Loucy (cell line): Measurements from ENCODE around the gene AMFR.

ENCODE experiments used
- H2AFZ ChIP-seq: fragments of 200-600 bp; sonication (generic); 2 replicates; pipeline ENCODE4 v1.6.0; 2016; ENCODE audit warnings: antibody characterized with exemption, mild to moderate bottlenecking, low read length, moderate library complexity
- H3F3A ChIP-seq: fragments of 200-600 bp; 2 replicates; pipeline ENCODE4 v1.6.0; 2016; ENCODE audit warnings: antibody characterized with exemption, low read depth, mild to moderate bottlenecking
- H3K27me3 ChIP-seq: fragments of 200-600 bp; sonication (generic); 2 replicates; pipeline ENCODE4 v1.6.1; 2014; ENCODE audit warnings: low read length, mild to moderate bottlenecking; ENCODE audit not compliant: insufficient read depth, poor library complexity, severe bottlenecking
- H3K36me3 ChIP-seq: fragments of 200-600 bp; sonication (generic); 2 replicates; pipeline ENCODE4 v1.6.1; 2016; ENCODE audit warnings: low read length; ENCODE audit not compliant: insufficient read depth
- H3K4me1 ChIP-seq: fragments of 200-600 bp; sonication (generic); 2 replicates; pipeline ENCODE4 v1.5.1; 2014; ENCODE audit warnings: low read length, mild to moderate bottlenecking; ENCODE audit not compliant: insufficient read depth, poor library complexity, severe bottlenecking
- H3K4me2 ChIP-seq: fragments of 200-600 bp; sonication (generic); 2 replicates; pipeline ENCODE4 v1.6.0; 2014; ENCODE audit warnings: antibody characterized with exemption, low read length, low read depth, mild to moderate bottlenecking; ENCODE audit not compliant: poor library complexity, severe bottlenecking
- H3K4me3 ChIP-seq: fragments of 200-600 bp; sonication (generic); 2 replicates; pipeline ENCODE4 v1.5.1; 2014; ENCODE audit warnings: low read length, mild to moderate bottlenecking, mixed read lengths; ENCODE audit not compliant: poor library complexity, severe bottlenecking
- H3K79me2 ChIP-seq: fragments of 200-600 bp; sonication (generic); 2 replicates; pipeline ENCODE4 v1.6.1; 2014; ENCODE audit warnings: low read length; ENCODE audit not compliant: insufficient read depth
- H3K9ac ChIP-seq: fragments of 200-600 bp; sonication (generic); 2 replicates; pipeline ENCODE4 v1.6.0; 2014; ENCODE audit warnings: mild to moderate bottlenecking, low read depth, low read length, moderate library complexity; ENCODE audit not compliant: poor library complexity, severe bottlenecking
- H3K9me2 ChIP-seq: fragments of 200-600 bp; sonication (generic); replicated peaks from 2 replicates; pipeline ENCODE4 v1.6.1; 2016; ENCODE audit warnings: low read depth, low read length, mixed read lengths
- H3K9me3 ChIP-seq: fragments of 200-600 bp; sonication (generic); 2 replicates; pipeline ENCODE4 v1.6.1; 2014; ENCODE audit warnings: mild to moderate bottlenecking, antibody characterized with exemption, low read length, low read depth; ENCODE audit not compliant: insufficient read depth
- H4K20me1 ChIP-seq: fragments of 200-600 bp; sonication (generic); 2 replicates; pipeline ENCODE4 v1.6.0; 2014; ENCODE audit warnings: antibody characterized with exemption, low read length, mild to moderate bottlenecking; ENCODE audit not compliant: insufficient read depth, poor library complexity, severe bottlenecking
- EZH2phosphoT487 ChIP-seq: fragments of 200-600 bp; IDR thresholded peaks from 2 replicates; pipeline ENCODE4 v1.6.1; 2018; ENCODE audit warnings: antibody characterized with exemption, mild to moderate bottlenecking, moderate library complexity, borderline replicate concordance
- TF ChIP-seq, protein P1 (sequence below): fragments of 200-600 bp; sonication (generic); conservative IDR thresholded peaks from 2 replicates; pipeline ENCODE4 v1.5.1; 2014; ENCODE audit warnings: mild to moderate bottlenecking, antibody characterized with exemption, low read length

Gene AMFR

DNA sequence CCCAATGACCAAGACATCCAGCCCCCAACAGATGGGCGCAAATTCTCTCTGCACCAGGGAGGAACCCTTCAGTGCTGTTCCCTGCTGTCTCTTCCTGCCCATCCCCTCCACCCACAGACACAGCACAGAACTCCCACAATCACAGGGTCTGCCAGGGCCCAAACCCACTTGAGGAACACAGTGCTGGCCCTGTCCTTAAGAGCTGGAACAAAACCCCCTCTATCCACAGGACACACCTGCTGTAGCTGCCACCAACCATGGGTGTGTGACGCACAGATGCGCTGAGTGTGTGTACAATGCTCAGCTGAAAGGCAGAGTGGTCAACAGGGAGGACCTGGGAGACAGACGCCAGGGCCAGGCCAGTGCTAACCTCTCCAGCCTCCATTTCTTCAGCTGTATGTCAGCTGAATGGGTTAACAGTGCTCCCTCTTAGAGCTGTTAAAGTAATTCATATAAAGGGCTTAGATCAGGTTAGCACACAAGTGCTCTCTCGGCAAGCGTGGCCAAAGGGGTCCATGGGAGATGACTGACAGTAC lies 62.1 kb downstream of the AMFR start:
- Histone ChIP-seq H3K4me1 (no peaks in the 10 kb centered on the region), H4K20me1 (no peaks in the 10 kb centered on the region), H3K4me2 (no peak overlapping the region), H3K4me3 (no peak overlapping the region), H2AFZ (no peak overlapping the region), H3K36me3 (peaks cover 49% of the 10 kb centered on the region; the same call in 1 of the 2 replicates), H3K9ac (no peak overlapping the region), H3K9me2 (no peaks in the 10 kb centered on the region), H3F3A (no peaks in the 10 kb centered on the region), H3K27me3 (no peaks in the 10 kb centered on the region), H3K9me3 (no peaks in the 10 kb centered on the region), H3K79me2 (no peaks in the 10 kb centered on the region)
- TF ChIP-seq, protein P1, sequence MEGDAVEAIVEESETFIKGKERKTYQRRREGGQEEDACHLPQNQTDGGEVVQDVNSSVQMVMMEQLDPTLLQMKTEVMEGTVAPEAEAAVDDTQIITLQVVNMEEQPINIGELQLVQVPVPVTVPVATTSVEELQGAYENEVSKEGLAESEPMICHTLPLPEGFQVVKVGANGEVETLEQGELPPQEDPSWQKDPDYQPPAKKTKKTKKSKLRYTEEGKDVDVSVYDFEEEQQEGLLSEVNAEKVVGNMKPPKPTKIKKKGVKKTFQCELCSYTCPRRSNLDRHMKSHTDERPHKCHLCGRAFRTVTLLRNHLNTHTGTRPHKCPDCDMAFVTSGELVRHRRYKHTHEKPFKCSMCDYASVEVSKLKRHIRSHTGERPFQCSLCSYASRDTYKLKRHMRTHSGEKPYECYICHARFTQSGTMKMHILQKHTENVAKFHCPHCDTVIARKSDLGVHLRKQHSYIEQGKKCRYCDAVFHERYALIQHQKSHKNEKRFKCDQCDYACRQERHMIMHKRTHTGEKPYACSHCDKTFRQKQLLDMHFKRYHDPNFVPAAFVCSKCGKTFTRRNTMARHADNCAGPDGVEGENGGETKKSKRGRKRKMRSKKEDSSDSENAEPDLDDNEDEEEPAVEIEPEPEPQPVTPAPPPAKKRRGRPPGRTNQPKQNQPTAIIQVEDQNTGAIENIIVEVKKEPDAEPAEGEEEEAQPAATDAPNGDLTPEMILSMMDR: no peak

DNA sequence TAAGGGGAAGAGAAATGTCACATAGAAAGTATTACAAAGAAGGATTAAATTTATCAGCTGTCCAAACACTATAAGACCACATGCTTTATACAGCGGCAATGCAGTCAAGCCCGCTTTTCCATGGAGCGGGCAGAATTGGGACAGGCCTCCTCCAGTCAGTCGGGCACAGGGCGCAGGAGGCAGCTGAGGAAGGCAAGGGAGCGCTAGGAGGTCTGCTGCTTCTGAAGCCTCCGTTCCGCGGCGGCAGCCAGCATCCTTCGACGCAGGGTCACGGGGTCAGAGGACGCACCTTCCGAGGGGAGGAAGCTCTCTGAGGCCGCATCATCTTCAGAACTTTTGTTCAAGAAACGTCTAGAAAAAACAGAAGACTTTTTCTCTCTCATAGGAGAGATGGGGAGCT lies 62.6 kb downstream of the AMFR start:
- TF ChIP-seq EZH2phosphoT487: no peak
- TF ChIP-seq, protein P1: no peak
- H3K9ac ChIP-seq: no peak overlapping the region
- no peaks in the 10 kb centered on the region for H3K9me2 ChIP-seq
- no peaks in the 10 kb centered on the region for H3K79me2 ChIP-seq
- no peaks in the 10 kb centered on the region for H3K9me3 ChIP-seq
- H3K27me3 ChIP-seq: no peaks in the 10 kb centered on the region
- no peak overlapping the region for H3K4me3 ChIP-seq
- H3K4me2 ChIP-seq: no peak overlapping the region
- H3K4me1 ChIP-seq: no peaks in the 10 kb centered on the region
- no peak overlapping the region for H2AFZ ChIP-seq
- H3K36me3 ChIP-seq: peaks cover 43% of the 10 kb centered on the region; the same call in 1 of the 2 replicates
- no peaks in the 10 kb centered on the region for H3F3A ChIP-seq
- no peaks in the 10 kb centered on the region for H4K20me1 ChIP-seq

DNA sequence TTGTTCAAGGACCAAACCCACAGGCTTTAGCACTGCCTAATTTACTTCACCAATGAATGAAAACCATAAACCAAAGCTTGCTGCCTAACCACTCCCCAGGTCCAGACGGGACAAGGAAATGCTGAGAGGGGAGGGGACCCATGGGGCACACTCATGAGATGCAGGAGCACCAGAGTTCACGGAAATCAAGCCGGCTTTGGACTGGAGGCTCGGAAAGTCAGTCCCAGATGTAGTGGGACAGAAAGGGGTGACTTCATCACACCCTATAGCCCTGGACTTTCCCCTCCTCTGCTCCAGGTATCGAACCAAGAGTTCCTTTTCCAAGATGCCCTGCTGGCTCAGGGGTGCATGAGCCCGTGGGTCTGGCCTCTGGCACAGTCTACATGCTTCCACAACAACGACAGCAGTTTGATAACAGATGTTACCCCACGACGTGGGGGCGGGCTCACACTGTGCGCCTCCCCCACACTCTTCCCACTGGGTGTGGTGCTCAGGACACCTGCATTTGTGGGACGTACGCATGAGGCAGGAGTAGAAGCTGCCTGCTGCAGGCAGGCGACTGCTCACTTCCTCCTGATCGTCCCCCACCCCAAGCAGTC lies 63.2 kb downstream of the AMFR start:
- H3K9me2 ChIP-seq: no peaks in the 10 kb centered on the region
- H2AFZ ChIP-seq: no peak overlapping the region
- no peaks in the 10 kb centered on the region for H3K4me1 ChIP-seq
- H3F3A ChIP-seq: no peaks in the 10 kb centered on the region
- no peaks in the 10 kb centered on the region for H3K27me3 ChIP-seq
- no peaks in the 10 kb centered on the region for H3K79me2 ChIP-seq
- H3K36me3 ChIP-seq: peaks cover 38% of the 10 kb centered on the region; the same call in 1 of the 2 replicates
- H4K20me1 ChIP-seq: no peaks in the 10 kb centered on the region
- H3K9ac ChIP-seq: no peak overlapping the region
- H3K4me3 ChIP-seq: no peak overlapping the region
- H3K9me3 ChIP-seq: no peaks in the 10 kb centered on the region
- no peak overlapping the region for H3K4me2 ChIP-seq
- TF ChIP-seq, protein P1: no peak
- no peak for TF ChIP-seq EZH2phosphoT487
